Spleen (tissue), 7 donors: Measurements from ENCODE around the gene TACR1.

ENCODE experiments used
- CTCF ChIP-seq, 11 experiments: fragments of 200-600 bp in 7 of 11; fragments of 450-650 bp in 4 of 11; sonication (generic) in 4 of 11; IDR thresholded peaks in 8 of 11; conservative IDR thresholded peaks in 3 of 11; 1 replicate in 7 of 11; 2 replicates in 4 of 11; pipeline versions ENCODE4 v1.4.0 to v1.8.0; 2016 to 2021; ENCODE audit warnings: antibody characterized with exemption in 11 of 11, inconsistent platforms in 4 of 11, mild to moderate bottlenecking in 1 of 11
- POLR2A ChIP-seq, 3 donors: fragments of 450-650 bp; IDR thresholded peaks; one replicate each; pipeline ENCODE4 v1.5.1; 2017; ENCODE audit warnings: antibody characterized with exemption in 3 of 3, mild to moderate bottlenecking in 1 of 3
- POLR2AphosphoS5 ChIP-seq, 3 donors: sonication (generic); formaldehyde crosslinking; IDR thresholded peaks; one replicate each; pipeline ENCODE4 v1.5.1; 2017; ENCODE audit warnings: antibody characterized with exemption in 3 of 3
- donor health status: DM: no; HTN: no; CAD: no; lungs with moderate emphysema.
- donor health status: DM: no; HTN: no; CAD: no.
- donor health status: DM: no; HTN: no; CAD: no.

GRCh38 chr2:75211266-75211770 lies 12.0 kb upstream of the TACR1 start:
- TF ChIP-seq CTCF (IDR thresholded peaks at IDR 0.05 in 8 of 11, conservative IDR thresholded peaks at IDR 0.05 in 3 of 11) (no peak), POLR2A (IDR thresholded peaks at IDR 0.05) (no peak), POLR2AphosphoS5 (IDR thresholded peaks at IDR 0.05) (no peak)
